Erythroblast (primary cell): ENCODE measurements around the gene FAP.

Source experiments
- GATA1 ChIP-seq: IDR thresholded peaks from 2 replicates; pipeline ENCODE4 v1.6.1; 2011; ENCODE audit warnings: low read depth, mild to moderate bottlenecking, control low read depth, low read length, moderate library complexity
- POLR2A ChIP-seq: IDR thresholded peaks from 2 replicates; pipeline ENCODE4 v1.6.1; 2011; ENCODE audit warnings: mild to moderate bottlenecking, low read length

- no peak for TF ChIP-seq POLR2A
- no peak for TF ChIP-seq GATA1
Observed at GRCh38 chr2:162232027-162232426, 11.2 kb downstream of the FAP start.
